Measurements from ENCODE around the gene GREM2. TPM values are rescaled to one million over a fixed set of nuclear protein-coding genes. Genes with fewer than 3 reads are reported as not detected.

The GREM2 gene
- total RNA-seq, 2 experiments from 2014 or later, result 0.05 TPM; not detected in 1

GRCh38 chr1:240619906-240620621, 8.1 kb upstream of the GREM2 start:
- Mint-ChIP-seq H3K27me3 (no peaks in the 10 kb centered on the region), H3K27ac (no peak overlapping the region), H3K4me1 (peaks cover 2% of the 10 kb centered on the region), H3K4me3 (no peak overlapping the region), H3K36me3 (no peaks in the 10 kb centered on the region), H3K9me3 (ENCODE audit: low read depth) (no peaks in the 10 kb centered on the region)
- ATAC-seq, result no peak
- CTCF ChIA-PET, result no interaction called here
- DNase-seq, result no peak

- DNase-seq (no peak), ATAC-seq (no peak)
- Mint-ChIP-seq H3K4me1 (peaks cover 2% of the 10 kb centered on the region), H3K27me3 (peaks cover 3% of the 10 kb centered on the region), H3K27ac (no peak overlapping the region), H3K9me3 (ENCODE audit: low read depth) (no peaks in the 10 kb centered on the region), H3K4me3 (no peak overlapping the region), H3K36me3 (no peaks in the 10 kb centered on the region)
- CTCF ChIA-PET, result no interaction called here
Measured at GRCh38 chr1:240619357-240619756, 7.4 kb upstream of the GREM2 start.

- CTCF ChIA-PET, result no interaction called here
- Mint-ChIP-seq H3K4me1 (peaks cover 2% of the 10 kb centered on the region), H3K9me3 (ENCODE audit: low read depth) (no peaks in the 10 kb centered on the region), H3K27me3 (peaks cover 4% of the 10 kb centered on the region), H3K36me3 (no peaks in the 10 kb centered on the region), H3K27ac (no peak overlapping the region), H3K4me3 (no peak overlapping the region)
- DNase-seq (no peak), ATAC-seq (no peak)
Measured at GRCh38 chr1:240618946-240619345, 7.0 kb upstream of the GREM2 start.

- no peaks in the 10 kb centered on the region for H3K36me3 Mint-ChIP-seq
- H3K27ac Mint-ChIP-seq, result no peak overlapping the region
- H3K4me1 Mint-ChIP-seq, result peaks cover 30% of the 10 kb centered on the region
- DNase-seq (no peak), ATAC-seq (no peak)
- H3K9me3 Mint-ChIP-seq (ENCODE audit: low read depth), result no peaks in the 10 kb centered on the region
- H3K27me3 Mint-ChIP-seq, result peaks cover 27% of the 10 kb centered on the region
- CTCF ChIA-PET, result no interaction called here
- H3K4me3 Mint-ChIP-seq, result no peak overlapping the region
Measured at GRCh38 chr1:240616018-240616417, 4.1 kb upstream of the GREM2 start.

- ATAC-seq (no peak), DNase-seq (no peak)
- H3K27me3 Mint-ChIP-seq, result peaks cover 45% of the 10 kb centered on the region
- no peaks in the 10 kb centered on the region for H3K9me3 Mint-ChIP-seq (ENCODE audit: low read depth)
- no peaks in the 10 kb centered on the region for H3K36me3 Mint-ChIP-seq
- H3K4me1 Mint-ChIP-seq, result peaks cover 28% of the 10 kb centered on the region
- CTCF ChIA-PET, result no interaction called here
- no peak overlapping the region for H3K4me3 Mint-ChIP-seq
- H3K27ac Mint-ChIP-seq, result no peak overlapping the region
Measured at GRCh38 chr1:240613356-240614142, 1.6 kb upstream of the GREM2 start.

- no peak overlapping the region for H3K27ac Mint-ChIP-seq
- CTCF ChIA-PET, result no interaction called here
- no peak overlapping the region for H3K4me3 Mint-ChIP-seq
- H3K27me3 Mint-ChIP-seq, result peaks cover 45% of the 10 kb centered on the region
- H3K4me1 Mint-ChIP-seq, result peaks cover 28% of the 10 kb centered on the region
- no peaks in the 10 kb centered on the region for H3K9me3 Mint-ChIP-seq (ENCODE audit: low read depth)
- no peaks in the 10 kb centered on the region for H3K36me3 Mint-ChIP-seq
- no peak for DNase-seq
- no peak for ATAC-seq
Measured at GRCh38 chr1:240612811-240613210, 856 bp upstream of the GREM2 start.

GRCh38 chr1:240611228-240611618, 732 bp downstream of the GREM2 start:
- ATAC-seq, result no peak
- H3K4me3 Mint-ChIP-seq, result peak overlapping the region; percentile 76
- H3K27ac Mint-ChIP-seq, result no peak overlapping the region
- no peak for DNase-seq
- H3K27me3 Mint-ChIP-seq, result peaks cover 49% of the 10 kb centered on the region
- H3K4me1 Mint-ChIP-seq, result peaks cover 28% of the 10 kb centered on the region
- H3K36me3 Mint-ChIP-seq, result no peaks in the 10 kb centered on the region
- CTCF ChIA-PET, result no interaction called here
- H3K9me3 Mint-ChIP-seq (ENCODE audit: low read depth), result no peaks in the 10 kb centered on the region

GRCh38 chr1:240610636-240611035, 1.3 kb downstream of the GREM2 start:
- H3K27me3 Mint-ChIP-seq, result peaks cover 49% of the 10 kb centered on the region
- CTCF ChIA-PET, result no interaction called here
- no peak overlapping the region for H3K27ac Mint-ChIP-seq
- H3K36me3 Mint-ChIP-seq, result no peaks in the 10 kb centered on the region
- no peak for DNase-seq
- H3K9me3 Mint-ChIP-seq (ENCODE audit: low read depth), result no peaks in the 10 kb centered on the region
- no peak overlapping the region for H3K4me3 Mint-ChIP-seq
- H3K4me1 Mint-ChIP-seq, result peaks cover 28% of the 10 kb centered on the region
- no peak for ATAC-seq

- CTCF ChIA-PET, result no interaction called here
Measured at GRCh38 chr1:240609527-240610060, 2.4 kb downstream of the GREM2 start.

GRCh38 chr1:240608707-240609106, 3.2 kb downstream of the GREM2 start:
- no peak overlapping the region for H3K4me3 Mint-ChIP-seq
- H3K36me3 Mint-ChIP-seq, result no peaks in the 10 kb centered on the region
- H3K27me3 Mint-ChIP-seq, result peaks cover 42% of the 10 kb centered on the region
- no peak overlapping the region for H3K27ac Mint-ChIP-seq
- H3K4me1 Mint-ChIP-seq, result peaks cover 26% of the 10 kb centered on the region
- ATAC-seq (no peak), DNase-seq (no peak)
- H3K9me3 Mint-ChIP-seq (ENCODE audit: low read depth), result no peaks in the 10 kb centered on the region
- CTCF ChIA-PET, result interaction anchor here (1.1 kb wide), 1 partner anchor 154 kb away, joined by 3 read pairs; no protein-coding TSS in a partner anchor

More at GRCh38 chr1:240609527-240610060, 2.4 kb downstream of the GREM2 start:
- DNase-seq, result no peak
- H3K9me3 Mint-ChIP-seq (ENCODE audit: low read depth), result no peaks in the 10 kb centered on the region
- ATAC-seq, result no peak
- H3K27ac Mint-ChIP-seq, result no peak overlapping the region
- no peaks in the 10 kb centered on the region for H3K36me3 Mint-ChIP-seq
- H3K4me3 Mint-ChIP-seq, result no peak overlapping the region
- peaks cover 28% of the 10 kb centered on the region for H3K4me1 Mint-ChIP-seq
- H3K27me3 Mint-ChIP-seq, result peaks cover 45% of the 10 kb centered on the region

- Mint-ChIP-seq H3K4me3 (no peak overlapping the region), H3K27me3 (peaks cover 28% of the 10 kb centered on the region), H3K4me1 (peaks cover 9% of the 10 kb centered on the region), H3K36me3 (no peaks in the 10 kb centered on the region), H3K9me3 (ENCODE audit: low read depth) (no peaks in the 10 kb centered on the region), H3K27ac (no peak overlapping the region)
- CTCF ChIA-PET, result interaction anchor here (0.7 kb wide), 1 partner anchor 456 kb away, joined by 3 read pairs; no protein-coding TSS in a partner anchor
- DNase-seq, result no peak
- no peak for ATAC-seq
Measured at GRCh38 chr1:240607006-240607405, 4.9 kb downstream of the GREM2 start.

- no peaks in the 10 kb centered on the region for H3K36me3 Mint-ChIP-seq
- CTCF ChIA-PET, result no interaction called here
- no peak for ATAC-seq
- H3K4me1 Mint-ChIP-seq, result no peaks in the 10 kb centered on the region
- DNase-seq, result no peak
- H3K4me3 Mint-ChIP-seq, result no peak overlapping the region
- no peaks in the 10 kb centered on the region for H3K27me3 Mint-ChIP-seq
- H3K9me3 Mint-ChIP-seq (ENCODE audit: low read depth), result no peaks in the 10 kb centered on the region
- H3K27ac Mint-ChIP-seq, result no peak overlapping the region
Measured at GRCh38 chr1:240602189-240602588, 9.8 kb downstream of the GREM2 start.

- Mint-ChIP-seq H3K27ac (no peak overlapping the region), H3K36me3 (no peaks in the 10 kb centered on the region), H3K27me3 (no peaks in the 10 kb centered on the region), H3K4me3 (no peak overlapping the region), H3K9me3 (ENCODE audit: low read depth) (no peaks in the 10 kb centered on the region), H3K4me1 (no peaks in the 10 kb centered on the region)
- ATAC-seq (no peak), DNase-seq (no peak)
- CTCF ChIA-PET, result interaction anchor here (1.0 kb wide), 1 partner anchor 19 kb away, joined by 3 read pairs; no protein-coding TSS in a partner anchor
Measured at GRCh38 chr1:240599830-240600229, 12.1 kb downstream of the GREM2 start.

- H3K4me3 Mint-ChIP-seq, result no peak overlapping the region
- no peaks in the 10 kb centered on the region for H3K4me1 Mint-ChIP-seq
- H3K36me3 Mint-ChIP-seq, result no peaks in the 10 kb centered on the region
- DNase-seq (no peak), ATAC-seq (no peak)
- H3K27ac Mint-ChIP-seq, result no peak overlapping the region
- CTCF ChIA-PET, result interaction anchor here (1.0 kb wide), 1 partner anchor 19 kb away, joined by 3 read pairs; no protein-coding TSS in a partner anchor
- H3K27me3 Mint-ChIP-seq, result no peaks in the 10 kb centered on the region
- H3K9me3 Mint-ChIP-seq (ENCODE audit: low read depth), result no peaks in the 10 kb centered on the region
Measured at GRCh38 chr1:240599299-240599698, 12.7 kb downstream of the GREM2 start.
